LHCN-M2 (cell line): ENCODE measurements around the gene SLC30A4. TPM values are rescaled to one million over a fixed set of nuclear protein-coding genes. Genes with fewer than 3 reads are reported as not detected.
"Not testable (repeated sequence)": the region's sequence is repeated elsewhere in the genome, so short reads cannot be mapped to it uniquely, and the experiment has no call there.

Experiments used
- DNase-seq: peaks from one replicate; pipeline ENCODE4 v3.0.0-alpha.2; 2012; ENCODE audit warnings: low read depth
- total RNA-seq: library from RNA; depleted of rRNA; stranded (reverse); fragments of >200 nt; gene quantifications from 2 replicates; pipeline ENCODE4 v1.2.3, GENCODE V29; 2014

Gene SLC30A4
- total RNA-seq, 1 experiment from 2014 or later, result 6.7 TPM

DNA sequence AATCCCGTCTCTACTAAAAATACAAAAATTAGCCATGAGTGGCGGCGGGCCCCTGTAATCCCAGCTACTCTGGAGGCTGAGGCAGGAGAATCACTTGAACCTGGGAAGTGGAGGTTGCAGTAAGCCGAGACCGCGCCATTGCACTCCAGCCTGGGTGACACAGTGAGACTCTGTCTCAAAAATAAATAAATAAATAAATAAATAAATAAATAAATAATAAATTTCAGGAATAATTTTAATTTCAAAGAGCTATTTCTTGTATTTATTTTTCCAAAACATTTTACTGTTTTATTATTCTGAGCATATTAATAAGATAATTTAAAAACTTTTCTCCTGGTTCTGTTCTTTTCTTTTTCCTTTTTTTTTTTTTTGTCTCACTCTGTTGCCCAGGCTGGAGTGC lies 15.4 kb downstream of the SLC30A4 start:
- DNase-seq, result not testable (repeated sequence)

DNA sequence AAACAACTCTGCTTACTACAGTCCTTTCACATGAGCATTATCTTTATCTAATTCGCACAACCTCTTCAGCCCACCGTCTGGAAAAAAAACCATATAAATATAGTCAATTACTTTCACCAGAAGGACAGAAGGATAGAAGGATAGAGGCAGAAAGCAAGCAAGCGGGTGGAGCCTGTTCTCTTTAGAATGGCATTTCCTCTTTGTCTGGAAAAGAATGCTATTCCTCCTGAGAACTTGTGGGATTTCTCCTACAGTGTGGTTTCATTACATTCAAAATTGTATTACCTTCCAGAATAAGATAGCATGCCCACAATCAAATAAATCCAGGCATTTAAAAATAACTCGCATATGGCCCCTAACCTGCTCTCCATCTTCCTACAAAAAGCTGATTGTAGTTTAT lies 23.1 kb downstream of the SLC30A4 start:
- DNase-seq, result no peak

DNA sequence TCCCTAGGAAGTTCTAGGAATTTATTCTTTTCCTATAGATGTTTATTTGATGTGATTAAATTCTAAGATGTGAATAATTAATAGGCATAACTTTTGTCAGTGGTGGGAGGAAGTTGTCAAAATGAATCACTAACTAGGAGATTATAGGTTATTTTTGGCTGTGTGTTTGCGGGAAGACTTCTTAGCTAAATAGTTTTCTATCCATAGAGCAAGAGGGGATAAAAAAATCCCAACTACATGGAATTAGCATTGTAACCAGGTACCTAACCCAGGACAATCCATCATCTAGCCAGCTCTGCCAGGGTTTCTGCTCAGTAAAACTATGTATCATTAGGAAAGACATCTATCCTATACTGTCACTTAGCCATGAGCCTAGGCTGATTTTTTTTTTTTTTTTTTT lies 23.9 kb downstream of the SLC30A4 start:
- no peak for DNase-seq

DNA sequence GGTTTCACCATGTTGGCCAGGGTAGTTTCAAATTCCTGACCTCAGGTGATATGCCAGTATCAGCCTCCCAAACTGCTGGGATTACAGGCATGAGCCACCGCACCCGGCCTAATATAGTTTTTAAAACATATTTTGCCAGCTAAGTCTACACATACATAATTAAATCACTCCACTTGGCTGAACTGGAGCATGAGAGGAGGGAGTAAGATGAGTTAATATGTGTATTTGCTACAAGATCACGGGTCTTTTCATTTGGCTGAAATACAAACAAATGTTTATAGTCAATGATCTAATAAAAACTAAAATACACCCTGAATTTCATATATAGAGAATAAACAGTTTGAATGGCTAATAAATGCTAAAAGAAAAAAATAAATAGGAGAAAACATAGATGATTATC lies 25.3 kb downstream of the SLC30A4 start:
- DNase-seq, result no peak

DNA sequence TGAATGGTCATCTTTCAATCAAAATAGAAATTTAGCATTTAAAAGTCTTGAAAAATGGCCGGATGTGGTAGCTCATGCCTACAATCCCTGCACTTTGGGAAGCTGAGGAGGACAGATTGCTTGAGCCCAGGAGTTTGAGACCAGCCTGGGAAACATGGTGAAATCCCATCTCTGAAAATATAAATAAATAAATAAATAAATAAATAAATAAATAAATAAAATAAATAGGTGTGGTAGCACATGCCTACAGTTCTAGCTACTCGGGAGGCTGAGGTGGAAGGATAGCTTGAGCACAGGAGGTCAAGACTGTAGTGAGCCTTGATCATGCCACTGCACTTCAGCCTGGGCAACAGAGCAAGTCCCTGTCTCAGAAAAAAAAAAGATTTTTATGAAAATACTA lies 25.9 kb downstream of the SLC30A4 start:
- no peak for DNase-seq

DNA sequence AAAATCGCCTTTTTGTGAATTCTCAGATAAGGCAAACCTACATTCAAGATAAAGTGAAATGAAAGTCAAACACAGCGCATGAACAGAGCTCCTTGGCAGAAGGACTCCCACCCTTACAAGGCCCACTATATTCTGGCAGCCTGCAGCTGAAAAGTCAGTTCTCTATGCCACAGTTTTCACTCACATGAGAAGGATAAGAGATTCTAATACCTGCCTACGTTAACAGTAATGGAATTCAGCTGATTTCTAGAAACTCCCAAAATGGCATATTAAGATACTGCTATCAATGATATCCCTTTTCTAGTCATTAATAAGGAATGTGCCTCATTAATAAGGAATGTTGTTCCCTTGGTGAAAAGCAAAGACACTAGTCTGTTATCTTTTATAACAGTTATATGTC lies 27.0 kb downstream of the SLC30A4 start:
- no peak for DNase-seq

DNA sequence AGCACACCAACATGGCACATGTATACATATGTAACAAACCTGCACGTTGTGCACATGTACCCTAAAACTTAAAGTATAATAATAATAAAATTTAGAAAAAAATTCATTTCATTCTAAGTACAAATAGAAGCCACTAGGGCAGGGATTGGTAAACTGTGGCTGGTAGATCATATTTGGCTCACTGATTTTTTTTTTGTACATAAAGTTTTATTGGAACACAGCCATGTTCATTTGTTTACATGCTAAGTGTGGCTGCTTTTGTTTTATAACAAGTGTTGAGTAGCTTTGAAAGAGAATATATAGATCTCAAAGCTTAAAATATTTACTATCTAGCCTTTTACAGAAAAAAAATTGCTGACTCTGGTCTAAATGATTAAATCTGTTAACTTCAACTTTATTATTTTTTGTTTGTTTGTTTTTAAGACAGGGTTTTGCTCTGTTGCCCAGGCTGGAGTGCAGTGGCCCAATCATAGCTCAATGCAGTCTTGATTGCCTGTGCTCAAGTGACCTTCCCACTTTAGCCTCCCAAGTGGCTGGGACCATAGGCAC lies 32.8 kb downstream of the SLC30A4 start:
- no peak for DNase-seq

DNA sequence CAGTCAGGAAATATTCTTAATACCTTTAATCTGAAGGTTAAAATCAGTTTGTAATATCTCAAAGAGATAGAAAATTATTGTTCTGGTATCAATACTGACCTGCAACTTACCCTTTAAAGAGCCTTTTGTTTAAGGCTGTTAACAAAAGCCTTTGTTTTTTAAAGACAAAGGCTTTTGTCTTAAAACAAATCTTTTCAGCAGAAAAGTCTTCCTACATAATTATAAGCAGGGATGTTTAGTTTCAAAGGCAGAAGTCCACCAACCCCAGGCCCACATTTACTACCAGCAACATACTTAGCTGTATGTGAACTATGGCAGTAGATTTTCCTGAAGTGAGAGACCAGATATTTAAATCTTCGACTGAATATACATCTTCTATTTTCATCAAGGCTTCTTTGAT lies 36.2 kb downstream of the SLC30A4 start:
- no peak for DNase-seq

DNA sequence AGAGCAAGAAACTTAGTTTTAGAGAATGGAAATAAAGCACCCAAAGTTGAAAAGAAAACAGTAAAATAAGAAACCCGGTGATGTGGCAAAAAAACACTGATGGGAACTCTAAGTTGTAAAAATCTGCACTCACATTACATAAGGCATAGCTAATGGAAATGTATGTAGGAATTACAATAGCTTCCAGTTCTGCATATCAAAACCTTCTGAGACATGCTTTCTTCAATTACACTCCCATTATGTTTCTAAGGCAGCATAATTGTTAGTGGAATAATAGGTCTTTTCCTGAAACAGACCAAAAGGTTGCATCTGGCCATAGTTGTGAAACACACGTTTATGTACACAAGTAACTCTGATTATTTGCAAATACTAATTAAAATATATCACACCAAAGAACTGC lies 41.4 kb downstream of the SLC30A4 start:
- no peak for DNase-seq

DNA sequence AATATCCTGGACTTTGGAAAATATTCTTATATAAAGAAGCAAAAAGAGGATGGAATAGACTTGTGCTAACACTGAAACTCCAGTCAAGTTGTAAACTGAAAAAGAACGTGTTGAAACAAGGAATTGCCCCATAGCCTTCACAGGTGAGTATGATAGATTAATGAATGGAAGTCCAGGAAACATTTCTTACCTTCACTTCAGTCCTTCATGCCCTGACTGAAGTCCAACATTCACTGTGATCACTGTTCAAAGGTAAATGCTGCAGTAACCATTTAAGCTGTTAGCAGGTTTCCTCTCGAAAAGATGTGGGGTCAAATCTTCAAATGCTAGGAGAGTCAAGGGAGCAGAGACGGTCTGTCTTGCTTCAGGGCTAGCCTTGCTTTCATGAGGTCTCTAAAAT lies 46.1 kb downstream of the SLC30A4 start:
- DNase-seq, result no peak

DNA sequence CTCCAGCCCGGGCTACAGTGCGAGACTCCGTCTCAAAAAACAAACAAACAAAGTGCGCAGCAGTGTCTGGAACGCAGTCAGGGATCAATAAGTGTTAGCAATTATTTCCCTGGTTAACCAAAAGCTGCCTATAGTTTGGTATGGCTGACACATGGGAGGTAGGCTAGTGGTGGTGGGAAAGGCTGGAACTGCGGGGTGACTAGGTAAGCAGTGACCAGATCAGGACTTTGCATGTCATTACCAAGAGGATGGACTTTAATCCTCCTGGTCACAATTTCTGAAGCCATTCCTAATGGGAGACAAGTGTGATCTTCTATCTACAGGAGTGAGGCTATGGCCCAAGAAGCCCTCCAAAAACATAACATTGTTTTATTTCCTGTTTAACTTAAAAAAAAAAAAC lies 47.8 kb downstream of the SLC30A4 start:
- no peak for DNase-seq

DNA sequence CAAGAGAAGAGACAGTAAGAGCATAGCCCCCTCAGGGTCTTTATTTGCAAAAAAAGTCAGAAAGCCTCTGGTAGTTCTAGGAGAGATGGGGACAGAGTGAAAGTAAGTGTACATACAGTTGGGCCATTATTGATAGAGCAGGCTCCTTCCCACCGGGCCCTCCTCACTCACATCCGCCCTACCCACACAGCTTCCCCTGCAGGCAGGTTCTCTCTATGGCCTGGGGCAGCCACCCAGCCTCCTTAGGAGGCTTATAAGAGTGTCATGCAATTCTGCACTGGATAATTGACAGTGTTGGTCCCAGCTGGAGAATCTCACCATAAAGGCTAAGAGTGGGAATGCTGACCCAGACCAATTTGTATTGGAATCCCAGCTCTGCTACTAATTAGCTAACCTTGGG lies 49.5 kb downstream of the SLC30A4 start:
- no peak for DNase-seq

DNA sequence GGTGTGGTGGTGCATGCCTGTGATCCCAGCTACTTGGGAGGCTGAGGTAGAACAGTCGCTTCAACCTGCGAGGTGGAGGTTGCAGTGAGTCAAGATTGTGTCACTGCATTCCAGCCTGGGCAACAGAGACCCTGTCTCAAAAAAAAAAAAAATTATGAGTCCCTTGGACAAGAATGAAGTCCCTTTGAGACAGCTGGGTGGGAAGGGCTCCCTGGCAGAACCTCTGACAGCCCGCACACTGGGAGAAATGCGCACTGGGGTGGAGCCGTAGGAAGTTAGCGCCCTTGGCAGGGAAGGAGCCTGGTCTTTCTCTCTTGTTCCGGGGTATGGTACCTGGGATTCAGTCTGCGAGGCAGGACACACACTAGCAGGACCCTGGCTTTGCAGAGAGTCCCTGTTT lies 51.4 kb downstream of the SLC30A4 start:
- no peak for DNase-seq

DNA sequence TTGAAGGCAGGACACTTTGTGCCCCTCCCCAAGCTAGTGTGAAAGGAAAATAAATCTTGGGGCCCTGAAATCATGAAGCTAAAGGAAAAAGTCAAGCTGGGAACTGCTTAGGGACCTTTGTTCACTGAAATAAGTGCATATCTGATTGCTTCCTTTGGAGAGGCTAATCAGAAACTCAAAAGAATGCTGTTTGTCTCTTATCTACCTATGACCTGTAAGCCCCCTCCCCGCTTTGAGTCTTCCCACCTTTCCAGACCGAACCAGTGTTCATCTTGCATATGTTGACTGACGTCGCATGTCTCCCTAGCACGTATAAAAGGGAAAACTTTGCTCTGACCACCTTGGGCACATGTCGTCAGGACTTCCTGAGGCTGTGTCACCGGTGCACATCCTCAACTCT lies 53.1 kb downstream of the SLC30A4 start:
- no peak for DNase-seq

DNA sequence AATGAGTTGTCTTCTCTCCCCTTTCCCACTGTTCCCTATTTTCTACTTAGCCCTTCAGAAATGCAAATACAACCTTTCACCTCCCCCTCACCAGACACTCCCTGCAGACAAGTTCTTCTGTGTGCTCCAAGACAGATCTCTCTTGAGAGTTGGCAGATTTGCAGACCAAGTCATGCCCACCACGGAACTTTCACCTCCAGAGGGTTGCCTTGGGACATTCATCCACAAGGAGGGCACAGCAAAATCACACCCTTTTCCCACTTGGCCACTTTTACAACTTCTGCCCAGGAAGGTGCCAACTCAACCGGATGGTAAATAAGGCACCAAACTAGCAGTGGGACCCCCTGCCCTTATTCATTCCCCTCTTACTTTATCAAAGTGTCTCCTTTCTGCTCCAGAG lies 53.5 kb downstream of the SLC30A4 start:
- DNase-seq, result no peak

DNA sequence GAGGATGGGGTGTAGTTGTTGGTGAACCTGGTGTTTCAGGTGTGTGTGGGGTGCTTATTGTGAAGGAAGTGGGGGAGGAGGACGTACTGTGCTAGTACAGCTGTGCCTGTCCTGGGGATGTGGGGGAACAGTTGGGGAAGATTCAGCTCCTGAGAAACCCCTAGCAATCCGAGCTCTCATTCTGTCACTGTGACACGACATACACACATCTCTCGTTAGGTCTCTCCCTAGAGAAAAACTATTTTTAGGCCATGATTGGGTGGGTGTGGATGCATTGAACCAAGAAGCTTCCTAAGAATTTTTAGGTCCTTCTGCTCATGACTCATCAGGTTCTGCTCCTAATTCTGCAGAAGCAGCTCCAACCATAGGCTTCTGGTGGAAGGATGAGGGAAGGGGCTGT lies 54.3 kb downstream of the SLC30A4 start:
- DNase-seq, result no peak

DNA sequence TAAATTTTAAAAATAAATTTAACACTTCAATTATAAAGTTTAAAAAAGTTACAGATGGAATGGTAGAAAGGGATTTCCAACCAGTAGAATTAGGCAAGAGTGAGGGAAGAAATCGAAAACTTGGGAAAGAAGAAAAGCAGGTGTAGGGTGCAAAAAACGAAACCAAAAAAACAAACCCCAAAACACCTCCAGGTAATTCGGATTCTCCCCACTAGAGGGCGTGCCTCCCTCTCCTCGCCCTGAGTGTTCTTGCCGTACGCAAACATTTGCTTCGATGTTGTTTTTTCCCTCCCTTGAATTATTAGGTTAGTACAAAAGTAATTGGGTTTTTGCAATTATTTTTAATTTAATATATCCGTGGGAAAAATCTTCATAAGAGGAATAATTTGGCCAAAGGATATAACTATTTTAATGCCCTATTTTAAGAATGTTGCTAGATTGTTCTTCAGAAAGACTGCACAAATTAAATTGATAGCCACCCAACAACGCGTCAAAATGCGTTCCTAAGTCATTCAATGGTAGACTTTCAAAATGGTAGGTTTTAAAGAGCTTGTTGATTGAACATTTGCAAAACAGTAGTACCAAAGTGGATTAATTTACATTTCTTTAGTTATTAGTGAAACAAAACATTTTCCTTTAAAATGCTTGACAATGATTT lies 63.7 kb downstream of the SLC30A4 start:
- peak; percentile 48 for DNase-seq

DNA sequence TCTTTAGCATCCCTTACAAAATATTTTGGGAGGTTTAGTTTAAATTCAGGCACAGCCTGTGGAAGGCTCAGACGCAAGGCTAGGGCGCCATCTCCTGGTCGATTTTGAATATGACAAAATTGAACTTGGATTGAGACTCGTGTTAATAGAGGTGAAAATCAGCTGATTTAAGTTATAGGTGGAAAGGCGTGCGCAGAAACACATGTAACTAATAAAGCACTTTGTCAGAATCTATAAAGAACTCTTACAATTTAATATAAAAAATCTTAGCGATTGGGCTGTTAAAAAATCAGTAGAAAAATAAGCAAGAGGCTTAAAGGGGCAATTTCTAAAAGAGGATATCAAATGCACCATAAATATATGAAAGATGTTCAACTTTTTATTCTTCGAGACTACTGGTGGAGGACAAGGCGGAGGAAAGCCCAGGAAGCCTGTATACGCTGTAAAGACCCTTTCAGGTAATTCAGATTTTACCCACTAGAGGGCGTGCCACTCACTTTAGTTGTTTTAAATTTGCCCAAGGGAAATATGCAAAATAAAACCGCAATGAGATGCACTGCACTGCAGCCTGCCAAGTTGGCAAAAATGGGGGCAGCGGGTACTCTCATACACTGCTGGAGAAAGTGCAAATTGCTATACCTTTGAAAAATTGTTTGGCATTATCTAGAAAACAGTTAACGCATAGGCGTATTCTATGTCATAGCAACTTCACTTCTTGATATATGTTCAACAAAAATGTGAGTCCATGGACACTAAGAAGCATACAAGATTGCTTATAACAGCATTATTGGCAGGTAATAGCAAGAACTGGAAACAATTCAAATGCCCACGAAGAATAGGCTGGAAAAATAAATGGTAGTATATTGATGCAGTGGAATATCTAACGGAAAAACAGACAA lies 64.7 kb downstream of the SLC30A4 start:
- DNase-seq, result peak; percentile 82

DNA sequence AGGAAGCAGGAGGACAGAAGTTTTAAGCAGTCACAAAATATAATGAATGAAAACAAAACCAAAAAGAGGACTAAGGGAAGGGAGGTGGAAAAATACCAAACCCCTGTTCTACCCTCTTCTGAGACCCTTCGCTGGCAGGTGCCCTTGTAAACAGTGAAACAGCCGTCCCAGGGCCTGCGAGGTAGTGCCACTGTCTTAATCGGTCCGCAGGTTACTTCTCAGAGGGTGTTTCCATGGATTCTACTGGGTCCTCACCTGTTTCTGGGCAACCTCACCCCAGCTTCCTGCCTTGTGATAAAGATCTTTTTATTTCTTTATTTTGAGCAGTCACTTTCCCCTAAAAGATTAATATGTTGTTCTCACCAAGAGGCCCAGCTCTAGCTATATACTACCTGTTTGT lies 65.3 kb downstream of the SLC30A4 start:
- DNase-seq, result no peak

DNA sequence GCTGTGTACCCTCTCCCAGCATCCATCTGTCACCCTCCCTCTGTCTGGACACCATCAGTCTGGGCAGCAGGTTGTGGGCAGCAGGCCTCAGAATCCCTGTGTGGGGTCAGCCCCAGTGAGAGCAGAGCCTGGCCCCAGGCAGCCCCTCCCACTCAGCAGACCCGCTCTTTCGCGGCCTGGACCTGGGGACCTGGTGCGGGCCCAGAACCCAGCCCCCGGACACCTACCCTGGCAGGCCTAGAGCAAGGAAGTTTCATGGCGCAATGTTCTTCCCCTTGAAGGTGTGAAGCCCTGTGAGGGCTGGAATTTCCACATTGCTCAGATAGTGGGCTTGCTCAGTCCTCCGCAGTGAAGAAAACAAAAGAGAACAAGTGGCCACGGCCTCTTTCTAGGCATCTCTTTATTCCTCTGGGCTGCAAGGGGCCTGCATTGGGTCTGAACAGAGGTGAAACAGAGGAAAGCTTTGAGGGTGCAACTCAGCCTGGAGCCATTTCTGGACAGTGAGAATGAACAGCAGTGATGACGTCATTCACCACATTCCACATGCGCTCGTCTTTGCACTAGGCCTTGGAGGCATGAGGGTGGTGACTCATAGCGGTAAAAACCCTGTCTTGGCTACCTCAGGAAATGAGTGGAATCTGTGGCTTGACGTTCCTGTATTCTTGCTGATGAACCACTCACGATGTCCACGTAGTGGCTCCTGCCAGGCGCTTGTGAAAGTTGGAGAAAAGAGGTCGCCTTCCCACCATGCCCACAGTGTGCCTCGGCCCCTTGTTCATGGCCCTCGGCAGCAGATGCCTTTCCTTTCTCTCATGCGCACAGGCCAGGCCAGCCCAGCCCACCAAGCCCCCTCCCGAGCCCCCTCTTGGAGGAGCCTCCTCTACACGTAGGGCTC lies 66.1 kb downstream of the SLC30A4 start:
- DNase-seq, result peak; percentile 99

DNA sequence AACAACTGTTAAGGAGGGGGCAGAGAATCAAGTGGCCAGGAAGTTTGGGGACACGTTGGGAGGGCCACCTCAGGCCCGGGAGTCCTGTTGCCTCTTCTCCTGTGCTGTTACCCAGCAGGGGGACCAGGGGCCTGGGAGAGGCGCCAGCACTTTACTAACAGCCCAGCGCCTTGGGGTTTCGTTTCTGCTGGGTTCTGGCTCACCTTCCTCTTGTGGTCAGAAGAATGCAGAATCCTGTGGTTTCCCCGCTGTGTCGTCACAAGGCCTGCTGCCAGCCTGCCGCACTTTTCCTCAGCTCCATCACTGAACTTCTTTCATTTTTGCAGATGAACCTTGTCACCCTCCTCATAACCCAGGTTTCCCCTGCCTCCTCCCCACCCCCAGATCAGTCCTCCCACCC lies 67.7 kb downstream of the SLC30A4 start:
- peak; percentile 86 for DNase-seq

DNA sequence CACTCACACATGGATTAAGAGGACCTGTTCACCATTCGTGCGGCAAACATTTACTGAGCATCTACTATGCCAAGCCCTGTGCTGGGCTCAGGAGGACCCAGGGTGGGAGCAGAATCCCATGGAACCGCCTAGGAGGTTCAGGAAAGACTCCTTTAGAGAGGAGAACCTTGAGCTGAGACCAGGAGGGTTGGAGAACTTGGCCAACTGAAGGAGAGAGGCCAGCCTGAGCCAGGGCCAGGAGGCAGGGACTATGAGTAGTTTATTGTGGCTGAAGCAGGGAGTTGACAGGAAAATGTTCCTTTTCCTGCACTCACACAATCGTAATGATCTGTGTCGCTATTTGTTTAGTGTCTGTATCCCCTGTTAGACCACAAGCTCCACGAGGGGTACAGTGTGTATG lies 71.3 kb downstream of the SLC30A4 start:
- DNase-seq, result no peak
